Stimulated activated naive CD4-positive, alpha-beta T cell treated with Interleukin-2 at 50 U/mL for 16 hours (primary cell): Measurements from ENCODE around the gene RTKN.
A peak's percentile ranks its signal among the peaks of the same experiment; 100 is the strongest.
"Not testable (repeated sequence)": the region's sequence is repeated elsewhere in the genome, so short reads cannot be mapped to it uniquely, and the experiment has no call there.

Source experiments
- DNase-seq: peaks from one replicate; lab custom pipeline; 2025; lab: John Stamatoyannopoulos, UW

The RTKN gene

GRCh38 chr2:74441690-74442482 is at the start of gene RTKN:
TSS of gene RTKN (minus strand) at chr2:74441937. CDS start at chr2:74441816, 121 bp downstream.
- DNase-seq = no peak

GRCh38 chr2:74489906-74490305 is 48.2 kb upstream of the RTKN start:
- DNase-seq = no peak

- DNase-seq = no peak
Observed at GRCh38 chr2:74488643-74489481, 47.1 kb upstream of the RTKN start.

- no peak for DNase-seq
Observed at GRCh38 chr2:74486141-74486540, 44.4 kb upstream of the RTKN start.

- DNase-seq = not testable (repeated sequence)
Observed at GRCh38 chr2:74483675-74484164, 42.0 kb upstream of the RTKN start.

- DNase-seq = peak; percentile 94
Observed at GRCh38 chr2:74482801-74483674, 41.3 kb upstream of the RTKN start, which contains the start of the genes CCDC142 and TTC31. TSS of gene CCDC142 (minus strand) at chr2:74482998. CDS start at chr2:74482837, 161 bp downstream. TSS of gene TTC31 (plus strand) at chr2:74483081. CDS start at chr2:74483096, 15 bp downstream.

- DNase-seq = peak; percentile 57
Observed at GRCh38 chr2:74481961-74482800, 40.4 kb upstream of the RTKN start.

GRCh38 chr2:74481431-74481830 is 39.7 kb upstream of the RTKN start:
- DNase-seq = no peak

GRCh38 chr2:74474899-74475298 is 33.2 kb upstream of the RTKN start:
- DNase-seq = no peak

GRCh38 chr2:74474481-74474880 is 32.7 kb upstream of the RTKN start:
- no peak for DNase-seq

GRCh38 chr2:74472945-74473258 is 31.2 kb upstream of the RTKN start:
- no peak for DNase-seq

- DNase-seq = peak; percentile 92
Observed at GRCh38 chr2:74472086-74472944, 30.6 kb upstream of the RTKN start, which contains the start of gene MRPL53. TSS of gene MRPL53 (minus strand) at chr2:74472680. CDS start at chr2:74472660, 20 bp downstream.

- DNase-seq = no peak
Observed at GRCh38 chr2:74471332-74472065, 29.8 kb upstream of the RTKN start.

GRCh38 chr2:74470742-74471141 is 29.0 kb upstream of the RTKN start:
- DNase-seq = not testable (repeated sequence)

- DNase-seq = no peak
Observed at GRCh38 chr2:74464406-74464805, 22.7 kb upstream of the RTKN start.

GRCh38 chr2:74462786-74463105 is 21.0 kb upstream of the RTKN start:
- DNase-seq = no peak

GRCh38 chr2:74462054-74462785 is 20.5 kb upstream of the RTKN start:
- no peak for DNase-seq

- DNase-seq = no peak
Observed at GRCh38 chr2:74461187-74462053, 19.7 kb upstream of the RTKN start.
